ENCODE results near the gene TOMM34.

DNA sequence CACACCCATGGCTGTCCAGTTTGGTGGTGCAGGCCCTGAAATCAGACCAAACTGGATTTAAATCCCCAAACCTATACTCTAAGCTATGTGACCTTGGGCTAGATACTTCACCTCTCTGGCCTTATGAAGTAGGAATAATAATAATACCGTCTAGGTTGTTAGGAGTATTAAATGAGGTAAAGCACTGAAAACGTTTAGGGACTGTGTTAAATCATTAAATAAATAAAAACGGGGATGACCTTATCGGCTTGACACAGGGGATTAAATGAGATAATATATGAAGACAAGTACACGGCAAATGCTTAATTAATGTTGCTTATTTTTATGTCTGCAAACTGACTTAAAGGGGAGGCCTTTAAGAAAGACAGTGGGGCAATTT, 5.4 kb upstream of the TOMM34 start:
- TF ChIP-seq CTCF (IDR thresholded peaks at IDR 0.05) (no peak), POLR2A (IDR thresholded peaks at IDR 0.05) (no peak)

Data from heart left ventricle (tissue), 13 donors.